A549 treated with ZK216348 at 1 μM for 4 hours (cell line): ENCODE data around the gene DRGX. TPM values are rescaled to one million over a fixed set of nuclear protein-coding genes. Genes with fewer than 3 reads are reported as not detected.

Experiments
- total RNA-seq: library from RNA; stranded (reverse); fragments of 200-300 nt; extraction: Qiagen RNA extraction; gene quantifications from 5 replicates; pipeline ENCODE4 v1.2.3, GENCODE V29; 2022; ENCODE audit warnings: low read depth

Gene DRGX
- total RNA-seq, result not detected in 5 replicates

GRCh38 chr10:49395741-49396665 is at the start of gene DRGX:
TSS of gene DRGX (minus strand) at chr10:49396089. CDS start at chr10:49395440, 649 bp downstream.

Other genes with a start within 250 kb of the DRGX start
- not detected in 5 replicates for gene TMEM273, start 207.7 kb downstream of the DRGX start, total RNA-seq
- gene C10orf71, start 96.9 kb downstream of the DRGX start, total RNA-seq, result not detected in 5 replicates
- gene ERCC6, start 143.0 kb upstream of the DRGX start, total RNA-seq, result 5.8 to 7.1 TPM (median 6.5 TPM) in 5 replicates
- gene SLC18A3, start 214.2 kb upstream of the DRGX start, total RNA-seq, result not detected in 5 replicates
- gene CHAT, start 217.9 kb upstream of the DRGX start, total RNA-seq, result not detected in 5 replicates